CD14-positive monocyte (primary cell): ENCODE data around the gene C1QTNF1. TPM values are rescaled to one million over a fixed set of nuclear protein-coding genes. Genes with fewer than 3 reads are reported as not detected.
A peak's percentile ranks its signal among the peaks of the same experiment; 100 is the strongest.

Experiments
- DNase-seq, 3 donors: peaks; one replicate each; pipeline ENCODE4 v3.0.0-alpha.2; 2011 to 2022
- H2AFZ ChIP-seq: 2 replicates; pipeline ENCODE4 v1.6.0; 2012; ENCODE audit warnings: mild to moderate bottlenecking, low read depth, low read length, inconsistent platforms; ENCODE audit not compliant: insufficient read depth, poor library complexity, severe bottlenecking
- H3K27ac ChIP-seq, 2 donors: 1 replicate in 1 of 2; 2 replicates in 1 of 2; pipeline ENCODE4 v1.5.1; 2012 to 2013; ENCODE audit warnings: low read length in 2 of 2, control low read depth in 1 of 2, inconsistent platforms in 1 of 2, low read depth in 1 of 2, mild to moderate bottlenecking in 1 of 2
- H3K27me3 ChIP-seq, 2 donors: one replicate each; pipeline versions ENCODE4 v1.6.0 to v1.6.1; 2011 to 2013; ENCODE audit warnings: low read length in 2 of 2; ENCODE audit not compliant: control insufficient read depth in 2 of 2, insufficient read depth in 2 of 2
- H3K36me3 ChIP-seq, 2 donors: replicated peaks in 1 of 2; 1 replicate in 1 of 2; 2 replicates in 1 of 2; pipeline versions ENCODE4 v1.5.1 to v1.6.1; 2012 to 2013; ENCODE audit warnings: low read length in 2 of 2, control low read depth in 1 of 2, inconsistent platforms in 1 of 2, mild to moderate bottlenecking in 1 of 2; ENCODE audit not compliant: insufficient read depth in 2 of 2, control insufficient read depth in 1 of 2
- H3K4me1 ChIP-seq, 2 donors: 1 replicate in 1 of 2; 2 replicates in 1 of 2; pipeline versions ENCODE4 v1.5.1 to v1.6.1; 2012 to 2013; ENCODE audit warnings: low read length in 2 of 2, control low read depth in 1 of 2, inconsistent platforms in 1 of 2, mild to moderate bottlenecking in 1 of 2, moderate library complexity in 1 of 2; ENCODE audit not compliant: insufficient read depth in 2 of 2, control insufficient read depth in 1 of 2
- H3K4me2 ChIP-seq: replicated peaks from 2 replicates; pipeline ENCODE3; 2012; ENCODE audit warnings: low read length, moderate library complexity, mild to moderate bottlenecking; ENCODE audit not compliant: poor library complexity, severe bottlenecking; ENCODE audit errors: extremely low read depth
- H3K4me3 ChIP-seq, 3 experiments: fragments of 200-600 bp in 1 of 3; sonication (generic) in 1 of 3; replicated peaks in 1 of 3; 1 replicate in 2 of 3; 2 replicates in 1 of 3; pipeline ENCODE4 v1.5.1; 2011 to 2013; ENCODE audit warnings: low read length in 3 of 3, mild to moderate bottlenecking in 3 of 3, control low read depth in 2 of 3, low read depth in 2 of 3, inconsistent platforms in 1 of 3, moderate library complexity in 1 of 3
- H3K79me2 ChIP-seq: 2 replicates; pipeline ENCODE4 v1.6.0; 2012; ENCODE audit warnings: mild to moderate bottlenecking, control low read depth, inconsistent platforms, low read length, moderate library complexity; ENCODE audit not compliant: insufficient read depth
- H3K9ac ChIP-seq: 2 replicates; pipeline ENCODE4 v1.6.0; 2017; ENCODE audit warnings: low read length, mild to moderate bottlenecking; ENCODE audit not compliant: insufficient read depth, poor library complexity, severe bottlenecking
- H3K9me3 ChIP-seq, 2 donors: replicated peaks in 1 of 2; 1 replicate in 1 of 2; 2 replicates in 1 of 2; pipeline versions ENCODE4 v1.5.1 to v1.6.1; 2012 to 2013; ENCODE audit warnings: low read length in 2 of 2, control low read depth in 1 of 2; ENCODE audit not compliant: control insufficient read depth in 1 of 2, insufficient read depth in 1 of 2
- H4K20me1 ChIP-seq: 2 replicates; pipeline ENCODE4 v1.6.0; 2012; ENCODE audit warnings: mild to moderate bottlenecking, low read length, control low read depth, moderate library complexity; ENCODE audit not compliant: insufficient read depth
- H3K27ac Mint-ChIP-seq, 7 donors: one replicate each; pipeline ENCODE4 v1.8.0; 2020; ENCODE audit warnings: mild to moderate bottlenecking in 7 of 7, mixed read lengths in 7 of 7, moderate library complexity in 6 of 7, inconsistent platforms in 2 of 7
- H3K27me3 Mint-ChIP-seq, 3 donors: one replicate each; pipeline ENCODE4 v1.8.0; 2021 to 2022; ENCODE audit warnings: low read depth in 3 of 3, mild to moderate bottlenecking in 3 of 3, mixed read lengths in 3 of 3, moderate library complexity in 3 of 3, inconsistent platforms in 1 of 3
- H3K36me3 Mint-ChIP-seq, 2 donors: one replicate each; pipeline ENCODE4 v1.8.0; 2020; ENCODE audit warnings: mixed read lengths in 2 of 2, inconsistent platforms in 1 of 2, mild to moderate bottlenecking in 1 of 2
- H3K4me1 Mint-ChIP-seq: one replicate; pipeline ENCODE4 v1.8.0; 2020; ENCODE audit warnings: mild to moderate bottlenecking, mixed read lengths
- H3K4me3 Mint-ChIP-seq, 2 donors: one replicate each; pipeline ENCODE4 v1.8.0; 2020; ENCODE audit warnings: mild to moderate bottlenecking in 2 of 2, mixed read lengths in 2 of 2, moderate library complexity in 1 of 2
- H3K9me3 Mint-ChIP-seq, 7 donors: one replicate each; pipeline ENCODE4 v1.8.0; 2020 to 2022; ENCODE audit warnings: mixed read lengths in 7 of 7, mild to moderate bottlenecking in 6 of 7, moderate library complexity in 6 of 7, inconsistent platforms in 2 of 7
- WGBS: methylation state at CpG from one replicate; pipeline ENCODE4 v1.1.5; 2013; ENCODE audit warnings: missing lambda C conversion rate; ENCODE audit not compliant: insufficient coverage; 5-methylcytosine and 5-hydroxymethylcytosine counted together
- intact Hi-C, 2 donors: fragments of 100-400 bp; cut with micrococcal nuclease; formaldehyde crosslinking; loops; one replicate each; pipeline versions ENCODE4 v1.15.0 to v1.15.1; 2023
- polyA plus RNA-seq, 3 donors: library from polyadenylated mRNA; depleted of rRNA in 1 of 3; unstranded in 2 of 3; stranded (reverse) in 1 of 3; fragments of 300-500 nt in 2 of 3; fragments of >200 nt in 1 of 3; fragmentation: Illumina TruSeq in 2 of 3; gene quantifications; 1 replicate in 2 of 3; 2 replicates in 1 of 3; pipeline ENCODE4 v1.2.3, GENCODE V29; 2012 to 2021
- TF ChIP-seq, protein P1 (sequence below): fragments of 200-600 bp; IDR thresholded peaks from one replicate; pipeline ENCODE4 v1.8.0; 2022; ENCODE audit warnings: antibody characterized with exemption, mild to moderate bottlenecking

The C1QTNF1 gene
- polyA plus RNA-seq, 3 donors = not detected

DNA sequence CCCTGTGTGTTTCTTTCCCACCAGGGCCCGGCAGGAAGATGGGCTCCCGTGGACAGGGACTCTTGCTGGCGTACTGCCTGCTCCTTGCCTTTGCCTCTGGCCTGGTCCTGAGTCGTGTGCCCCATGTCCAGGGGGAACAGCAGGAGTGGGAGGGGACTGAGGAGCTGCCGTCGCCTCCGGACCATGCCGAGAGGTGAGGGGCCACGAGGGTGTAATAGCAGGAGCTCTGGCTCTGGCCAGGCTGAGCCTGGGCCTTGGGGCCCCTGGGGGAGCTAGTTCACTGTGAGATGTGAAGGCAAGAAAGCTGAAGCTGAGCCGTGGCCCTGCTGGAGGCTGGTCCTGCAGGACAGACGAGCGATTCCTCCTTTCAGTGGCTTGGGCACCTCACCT is 20.0 kb downstream of the C1QTNF1 start:
- no peaks in the 10 kb centered on the region for H3K9me3 ChIP-seq
- intact Hi-C loops = no loop called here

DNA sequence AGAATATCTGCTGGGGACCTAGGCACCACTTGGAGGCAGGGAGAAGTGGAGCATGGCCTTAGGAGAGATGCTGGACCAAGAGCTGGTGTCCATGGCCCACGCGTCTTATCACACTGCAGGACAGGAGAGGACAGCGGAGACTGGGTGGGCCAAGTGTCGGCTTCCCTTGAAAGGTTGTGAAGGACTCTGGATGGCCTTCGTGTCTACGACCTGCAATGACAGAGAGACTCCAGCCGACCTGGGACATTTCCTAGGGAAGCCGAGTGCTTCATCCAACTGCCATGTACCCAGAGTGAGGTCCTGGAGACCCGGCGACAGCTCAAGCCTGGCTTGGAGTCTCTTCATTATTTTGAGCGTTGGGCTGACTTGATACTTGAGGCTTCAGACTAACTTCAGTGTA is 20.5 kb downstream of the C1QTNF1 start:
- no peaks in the 10 kb centered on the region for H3K4me1 Mint-ChIP-seq
- DNase-seq = no peak
- H3K27ac ChIP-seq = no peak overlapping the region
- no peaks in the 10 kb centered on the region for H3K36me3 Mint-ChIP-seq
- intact Hi-C loops = no loop called here
- H3K4me3 ChIP-seq = no peak overlapping the region
- H3K27me3 ChIP-seq = peaks cover 0 to 2% of the 10 kb centered on the region in 2 donors
- no peaks in the 10 kb centered on the region for H4K20me1 ChIP-seq
- WGBS = 94% methylated on average over 10 of the region's 11 CpGs
- H3K4me3 Mint-ChIP-seq = no peak overlapping the region
- H3K4me1 ChIP-seq = no peaks in the 10 kb centered on the region
- TF ChIP-seq, protein P1, sequence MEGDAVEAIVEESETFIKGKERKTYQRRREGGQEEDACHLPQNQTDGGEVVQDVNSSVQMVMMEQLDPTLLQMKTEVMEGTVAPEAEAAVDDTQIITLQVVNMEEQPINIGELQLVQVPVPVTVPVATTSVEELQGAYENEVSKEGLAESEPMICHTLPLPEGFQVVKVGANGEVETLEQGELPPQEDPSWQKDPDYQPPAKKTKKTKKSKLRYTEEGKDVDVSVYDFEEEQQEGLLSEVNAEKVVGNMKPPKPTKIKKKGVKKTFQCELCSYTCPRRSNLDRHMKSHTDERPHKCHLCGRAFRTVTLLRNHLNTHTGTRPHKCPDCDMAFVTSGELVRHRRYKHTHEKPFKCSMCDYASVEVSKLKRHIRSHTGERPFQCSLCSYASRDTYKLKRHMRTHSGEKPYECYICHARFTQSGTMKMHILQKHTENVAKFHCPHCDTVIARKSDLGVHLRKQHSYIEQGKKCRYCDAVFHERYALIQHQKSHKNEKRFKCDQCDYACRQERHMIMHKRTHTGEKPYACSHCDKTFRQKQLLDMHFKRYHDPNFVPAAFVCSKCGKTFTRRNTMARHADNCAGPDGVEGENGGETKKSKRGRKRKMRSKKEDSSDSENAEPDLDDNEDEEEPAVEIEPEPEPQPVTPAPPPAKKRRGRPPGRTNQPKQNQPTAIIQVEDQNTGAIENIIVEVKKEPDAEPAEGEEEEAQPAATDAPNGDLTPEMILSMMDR = no peak
- H3K27ac Mint-ChIP-seq = no peak overlapping the region
- peaks cover 0 to 7% (median 0%) of the 10 kb centered on the region in 7 donors for H3K9me3 Mint-ChIP-seq
- H3K36me3 ChIP-seq = no peaks in the 10 kb centered on the region
- H3K27me3 Mint-ChIP-seq = peaks cover 6 to 38% (median 23%) of the 10 kb centered on the region in 3 donors
- no peak overlapping the region for H3K4me2 ChIP-seq
- H3K79me2 ChIP-seq = no peaks in the 10 kb centered on the region
- H2AFZ ChIP-seq = no peak overlapping the region
- H3K9me3 ChIP-seq = no peaks in the 10 kb centered on the region
- H3K9ac ChIP-seq = no peak overlapping the region

More for the DNA sequence above, 20.0 kb downstream of the C1QTNF1 start:
- Histone ChIP-seq H3K4me3 (no peak overlapping the region), H3K4me1 (no peaks in the 10 kb centered on the region), H3K79me2 (no peaks in the 10 kb centered on the region), H4K20me1 (no peaks in the 10 kb centered on the region), H3K27ac (no peak overlapping the region), H3K27me3 (peaks cover 0 to 4% of the 10 kb centered on the region in 2 donors), H3K9ac (no peak overlapping the region), H3K4me2 (no peak overlapping the region), H2AFZ (no peak overlapping the region), H3K36me3 (no peaks in the 10 kb centered on the region)
- Mint-ChIP-seq H3K27me3 (peaks cover 6 to 40% (median 28%) of the 10 kb centered on the region in 3 donors), H3K4me3 (no peak overlapping the region), H3K27ac (peak overlapping the region in 1 of 7 donors; percentile 26), H3K9me3 (peaks cover 0 to 7% (median 0%) of the 10 kb centered on the region in 7 donors), H3K36me3 (no peaks in the 10 kb centered on the region), H3K4me1 (no peaks in the 10 kb centered on the region)
- WGBS = 91% methylated on average over 12 of the region's 12 CpGs
- TF ChIP-seq, protein P1 = no peak
- no peak for DNase-seq
